HCT116 (cell line): Measurements from ENCODE around the gene SPATA33. TPM values are rescaled to one million over a fixed set of nuclear protein-coding genes. Genes with fewer than 3 reads are reported as not detected.

Experiments used
- ATAC-seq: fragments of 200-7000 bp; cut with Tn5 transposase; 2 replicates; pipeline ENCODE4 v1.9.1; 2020; ENCODE audit warnings: mild to moderate bottlenecking, moderate library complexity
- BruUV-seq: library from RNA; stranded (reverse); fragments of 400-500 nt; replicated peaks from 2 replicates; lab custom pipeline; 2021; lab: Mats Ljungman, UMichigan
- CTCF ChIA-PET: fragments of 300-600 bp; sonication (Branson Sonifier 250); formaldehyde crosslinking; loops from one replicate; lab custom pipeline; 2021; ENCODE audit warnings: antibody characterized with exemption; lab: Charles Lee
- POLR2A ChIA-PET: fragments of 300-600, 350-600 bp; sonication (Branson Sonifier 250); formaldehyde crosslinking; loops from one replicate; lab custom pipeline; 2021; ENCODE audit warnings: antibody characterized with exemption; lab: Charles Lee
- RAD21 ChIA-PET, 2 experiments: fragments of 300-600 bp; sonication (Branson Sonifier 250); formaldehyde crosslinking; loops; one replicate each; lab custom pipeline; 2023; ENCODE audit warnings: low total read pairs in 2 of 2; ENCODE audit not compliant: uncharacterized antibody in 2 of 2, unreplicated experiment in 2 of 2, low non-redundant PET in 1 of 2; lab: Charles Lee
- DNase-seq: peaks from one replicate; pipeline ENCODE4 v3.0.0-alpha.2; 2010; ENCODE audit warnings: low read depth, low spot score
- H2AFZ ChIP-seq: fragments of 200-600 bp; shearing (Covaris generic), sonication (generic); 2 replicates; pipeline ENCODE4 v1.6.1; 2017; ENCODE audit warnings: low read depth, mixed run types, mixed read lengths, antibody characterized with exemption, low read length; ENCODE audit not compliant: poor library complexity, severe bottlenecking
- H3K27ac ChIP-seq: 2 replicates; pipeline ENCODE4 v1.5.1; 2012; ENCODE audit warnings: low read depth, low read length
- H3K27me3 ChIP-seq: fragments of 200-600 bp; sonication (generic); 2 replicates; pipeline ENCODE4 v1.6.1; 2016; ENCODE audit warnings: mixed run types, low read length, mixed read lengths; ENCODE audit not compliant: insufficient read depth
- H3K36me3 ChIP-seq, 2 experiments: fragments of 200-500 bp in 1 of 2; fragments of 200-600 bp in 1 of 2; sonication (Bioruptor generic) in 1 of 2; sonication (generic) in 1 of 2; 2 replicates each; pipeline versions ENCODE4 v1.5.1 to v1.6.1; 2014 to 2016; ENCODE audit warnings: low read length in 2 of 2, inconsistent platforms in 1 of 2, mixed read lengths in 1 of 2, mixed run types in 1 of 2; ENCODE audit not compliant: insufficient read depth in 2 of 2, control insufficient read depth in 1 of 2
- H3K4me1 ChIP-seq, 2 experiments: fragments of 200-600 bp in 1 of 2; sonication (generic) in 1 of 2; 2 replicates each; pipeline versions ENCODE4 v1.5.1 to v1.6.1; 2012 to 2017; ENCODE audit warnings: low read length in 2 of 2, inconsistent platforms in 1 of 2, mild to moderate bottlenecking in 1 of 2, mixed read lengths in 1 of 2, mixed run types in 1 of 2, moderate library complexity in 1 of 2; ENCODE audit not compliant: insufficient read depth in 2 of 2, control insufficient read depth in 1 of 2
- H3K4me2 ChIP-seq: fragments of 200-600 bp; sonication (generic); 2 replicates; pipeline ENCODE4 v1.6.1; 2017; ENCODE audit warnings: mixed run types, low read length, mixed read lengths
- H3K4me3 ChIP-seq, 2 experiments: fragments of 200-600 bp in 1 of 2; sonication (generic) in 1 of 2; replicated peaks in 1 of 2; 2 replicates each; pipeline ENCODE4 v1.5.1; 2011 to 2016; ENCODE audit warnings: low read length in 2 of 2, control low read depth in 1 of 2, low read depth in 1 of 2, mild to moderate bottlenecking in 1 of 2, mixed read lengths in 1 of 2, mixed run types in 1 of 2
- H3K79me2 ChIP-seq: fragments of 200-600 bp; sonication (generic); 2 replicates; pipeline ENCODE4 v1.6.1; 2017; ENCODE audit warnings: mild to moderate bottlenecking, mixed run types, low read length, moderate library complexity, mixed read lengths; ENCODE audit not compliant: insufficient read depth
- H3K9ac ChIP-seq: fragments of 200-600 bp; sonication (generic); 2 replicates; pipeline ENCODE4 v1.6.1; 2016; ENCODE audit warnings: low read length, mixed read lengths
- H3K9me2 ChIP-seq: fragments of 200-600 bp; sonication (generic), shearing (Covaris generic); 2 replicates; pipeline ENCODE4 v1.6.1; 2017; ENCODE audit warnings: mixed run types, mild to moderate bottlenecking, moderate library complexity; ENCODE audit not compliant: insufficient read depth
- H3K9me3 ChIP-seq, 2 experiments: fragments of 200-500 bp in 1 of 2; fragments of 200-600 bp in 1 of 2; sonication (Bioruptor generic) in 1 of 2; sonication (generic) in 1 of 2; 2 replicates each; pipeline ENCODE4 v1.6.1; 2014 to 2017; ENCODE audit warnings: low read length in 2 of 2, mixed read lengths in 2 of 2, inconsistent platforms in 1 of 2, low read depth in 1 of 2, mild to moderate bottlenecking in 1 of 2, mixed run types in 1 of 2, moderate library complexity in 1 of 2; ENCODE audit not compliant: control insufficient read depth in 1 of 2, insufficient read depth in 1 of 2
- H4K20me1 ChIP-seq: fragments of 200-600 bp; sonication (generic), shearing (Covaris generic); 2 replicates; pipeline ENCODE4 v1.6.1; 2017; ENCODE audit warnings: mixed run types, mild to moderate bottlenecking, moderate library complexity; ENCODE audit not compliant: insufficient read depth
- CBX3 ChIP-seq: IDR thresholded peaks from 2 replicates; pipeline ENCODE4 v1.6.1; 2012; ENCODE audit warnings: low read depth
- EGR1 ChIP-seq: IDR thresholded peaks from 2 replicates; pipeline ENCODE4 v1.6.1; 2012; ENCODE audit warnings: low read depth
- EZH2phosphoT487 ChIP-seq: fragments of 200-600 bp; IDR thresholded peaks from 2 replicates; pipeline ENCODE4 v1.6.1; 2018; ENCODE audit warnings: antibody characterized with exemption, borderline replicate concordance
- MAX ChIP-seq: IDR thresholded peaks from 2 replicates; pipeline ENCODE4 v1.6.1; 2012
- SP1 ChIP-seq: IDR thresholded peaks from 2 replicates; pipeline ENCODE4 v1.6.1; 2012; ENCODE audit warnings: low read depth
- ZBTB33 ChIP-seq: IDR thresholded peaks from 2 replicates; pipeline ENCODE4 v1.6.1; 2011; ENCODE audit warnings: mild to moderate bottlenecking, low read length, moderate library complexity; ENCODE audit not compliant: insufficient replicate concordance; ENCODE audit errors: extremely low read depth
- ZNF274 ChIP-seq: fragments of 200-500 bp; sonication (Bioruptor generic); IDR thresholded peaks from 2 replicates; pipeline ENCODE4 v1.6.1; 2014; ENCODE audit warnings: mild to moderate bottlenecking, low read depth, low read length, inconsistent platforms
- intact Hi-C: fragments of 100-400 bp; cut with micrococcal nuclease; formaldehyde crosslinking; loops from 2 replicates; pipeline ENCODE4 v1.10.0; 2022
- total RNA-seq: library from RNA; stranded (reverse); gene quantifications from one replicate; pipeline ENCODE4 v1.2.1, GENCODE V29; 2021; ENCODE audit not compliant: unreplicated experiment
- TF ChIP-seq, protein P1 (sequence below), 3 experiments: fragments of 200-600 bp in 1 of 3; sonication (generic) in 1 of 3; IDR thresholded peaks in 2 of 3; conservative IDR thresholded peaks in 1 of 3; 2 replicates each; pipeline ENCODE4 v1.5.1; 2012 to 2017; ENCODE audit warnings: low read depth in 2 of 3, low read length in 2 of 3, antibody characterized with exemption in 1 of 3, borderline replicate concordance in 1 of 3, control low read depth in 1 of 3, mild to moderate bottlenecking in 1 of 3, mixed read lengths in 1 of 3, mixed run types in 1 of 3, moderate library complexity in 1 of 3; ENCODE audit not compliant: insufficient read depth in 1 of 3
- TF ChIP-seq, protein P2 (sequence below): IDR thresholded peaks from 2 replicates; pipeline ENCODE4 v1.6.1; 2012

Gene SPATA33
- total RNA-seq, 1 experiment from 2014 or later: 24.9 TPM

GRCh38 chr16:89607937-89608740 lies 49.5 kb upstream of the SPATA33 start:
- H4K20me1 ChIP-seq: no peaks in the 10 kb centered on the region
- no peaks in the 10 kb centered on the region for H3K9me2 ChIP-seq
- ChIA-PET RAD21 (no interaction called here), CTCF (interaction anchor here (1.0 to 1.5 kb wide), 4 partner anchors 8 to 25 kb away, joined by 3 to 10 read pairs (median 4); no protein-coding TSS in a partner anchor), POLR2A (interaction anchor here (1.1 kb wide), 1 partner anchor 25 kb away, joined by 3 read pairs; no protein-coding TSS in a partner anchor)
- no peak overlapping the region for H3K9ac ChIP-seq
- peaks cover 16 to 36% of the 10 kb centered on the region in 2 experiments for H3K4me1 ChIP-seq
- peak overlapping the region; percentile 69 for H3K4me2 ChIP-seq
- TF ChIP-seq, protein P1, sequence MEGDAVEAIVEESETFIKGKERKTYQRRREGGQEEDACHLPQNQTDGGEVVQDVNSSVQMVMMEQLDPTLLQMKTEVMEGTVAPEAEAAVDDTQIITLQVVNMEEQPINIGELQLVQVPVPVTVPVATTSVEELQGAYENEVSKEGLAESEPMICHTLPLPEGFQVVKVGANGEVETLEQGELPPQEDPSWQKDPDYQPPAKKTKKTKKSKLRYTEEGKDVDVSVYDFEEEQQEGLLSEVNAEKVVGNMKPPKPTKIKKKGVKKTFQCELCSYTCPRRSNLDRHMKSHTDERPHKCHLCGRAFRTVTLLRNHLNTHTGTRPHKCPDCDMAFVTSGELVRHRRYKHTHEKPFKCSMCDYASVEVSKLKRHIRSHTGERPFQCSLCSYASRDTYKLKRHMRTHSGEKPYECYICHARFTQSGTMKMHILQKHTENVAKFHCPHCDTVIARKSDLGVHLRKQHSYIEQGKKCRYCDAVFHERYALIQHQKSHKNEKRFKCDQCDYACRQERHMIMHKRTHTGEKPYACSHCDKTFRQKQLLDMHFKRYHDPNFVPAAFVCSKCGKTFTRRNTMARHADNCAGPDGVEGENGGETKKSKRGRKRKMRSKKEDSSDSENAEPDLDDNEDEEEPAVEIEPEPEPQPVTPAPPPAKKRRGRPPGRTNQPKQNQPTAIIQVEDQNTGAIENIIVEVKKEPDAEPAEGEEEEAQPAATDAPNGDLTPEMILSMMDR (IDR thresholded peaks at IDR 0.05 in 2 of 3, conservative IDR thresholded peaks at IDR 0.05 in 1 of 3; ENCODE audit: borderline replicate concordance in 1 of 3, insufficient read depth in 1 of 3, low read depth in 2 of 3, low read length in 2 of 3): peak in 1 of 3 experiments; percentile 12; a peak in 1 of 6 replicates
- TF ChIP-seq ZNF274: no peak
- DNase-seq (no peak), ATAC-seq (0 out of 2 replicates have a peak, but pooled peaks have one; percentile 1)
- H3K36me3 ChIP-seq: no peaks in the 10 kb centered on the region
- H3K4me3 ChIP-seq: no peak overlapping the region
- no peaks in the 10 kb centered on the region for H3K79me2 ChIP-seq
- intact Hi-C loops: no loop called here
- H2AFZ ChIP-seq: peak overlapping the region; percentile 82
- no peaks in the 10 kb centered on the region for H3K9me3 ChIP-seq
- no peak overlapping the region for H3K27ac ChIP-seq
- BruUV-seq: no TSS peak
- H3K27me3 ChIP-seq: no peaks in the 10 kb centered on the region

DNA sequence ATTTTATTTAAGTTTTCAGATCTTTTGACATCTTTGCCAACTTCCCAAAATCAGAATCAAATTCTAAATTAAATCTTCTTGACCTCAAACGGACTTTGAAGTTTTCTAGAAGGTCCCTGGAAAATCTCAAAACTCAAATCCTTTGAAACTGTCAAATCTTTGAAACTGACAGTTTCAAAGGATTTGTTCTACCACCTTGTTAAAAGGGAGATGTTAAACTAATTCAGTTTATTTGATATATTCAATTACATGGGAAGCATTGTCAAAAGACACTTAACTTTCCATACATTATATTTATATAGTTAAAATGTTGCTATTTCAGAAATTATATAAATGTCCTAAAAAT lies 47.6 kb upstream of the SPATA33 start:
- no peaks in the 10 kb centered on the region for H3K79me2 ChIP-seq
- BruUV-seq: no TSS peak
- POLR2A ChIA-PET: no interaction called here
- no peak for DNase-seq
- ATAC-seq: no peak
- no peak overlapping the region for H3K9ac ChIP-seq
- peaks cover 15 to 34% of the 10 kb centered on the region in 2 experiments for H3K4me1 ChIP-seq
- peak overlapping the region; percentile 82 for H2AFZ ChIP-seq
- no peaks in the 10 kb centered on the region for H3K27me3 ChIP-seq
- RAD21 ChIA-PET: no interaction called here
- CTCF ChIA-PET: interaction anchor here (1.5 kb wide), 1 partner anchor 10 kb away, joined by 10 read pairs; no protein-coding TSS in a partner anchor
- no peaks in the 10 kb centered on the region for H3K9me3 ChIP-seq
- H3K4me3 ChIP-seq: no peak overlapping the region
- no peaks in the 10 kb centered on the region for H4K20me1 ChIP-seq
- H3K36me3 ChIP-seq: no peaks in the 10 kb centered on the region
- H3K4me2 ChIP-seq: peak overlapping the region; percentile 69
- H3K27ac ChIP-seq: no peak overlapping the region
- intact Hi-C loops: no loop called here
- H3K9me2 ChIP-seq: no peaks in the 10 kb centered on the region
- TF ChIP-seq ZBTB33 (no peak), EZH2phosphoT487 (no peak), SP1 (no peak), CBX3 (no peak), MAX (no peak), EGR1 (no peak)
- TF ChIP-seq, protein P2, sequence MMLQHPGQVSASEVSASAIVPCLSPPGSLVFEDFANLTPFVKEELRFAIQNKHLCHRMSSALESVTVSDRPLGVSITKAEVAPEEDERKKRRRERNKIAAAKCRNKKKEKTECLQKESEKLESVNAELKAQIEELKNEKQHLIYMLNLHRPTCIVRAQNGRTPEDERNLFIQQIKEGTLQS: no peak
- TF ChIP-seq, protein P1 (IDR thresholded peaks at IDR 0.05 in 2 of 3, conservative IDR thresholded peaks at IDR 0.05 in 1 of 3; ENCODE audit: borderline replicate concordance in 1 of 3, insufficient read depth in 1 of 3, low read depth in 2 of 3, low read length in 2 of 3): no peak
